OCI-LY7 (cell line): ENCODE measurements around the gene GALNT2. TPM values are rescaled to one million over a fixed set of nuclear protein-coding genes. Genes with fewer than 3 reads are reported as not detected.

Experiments used
- BruUV-seq: library from RNA; stranded (reverse); fragments of 400-500 nt; replicated peaks from 2 replicates; lab custom pipeline; 2021; lab: Mats Ljungman, UMichigan
- CTCF ChIA-PET: fragments of 300-600 bp; sonication (Branson Sonifier 250); formaldehyde crosslinking; loops from one replicate; lab custom pipeline; 2022; ENCODE audit warnings: antibody characterized with exemption; ENCODE audit not compliant: unreplicated experiment; lab: Charles Lee
- POLR2A ChIA-PET: fragments of 300-600 bp; sonication (Branson Sonifier 250); formaldehyde crosslinking; loops from one replicate; lab custom pipeline; 2022; ENCODE audit warnings: antibody characterized with exemption; lab: Charles Lee
- DNase-seq: peaks from one replicate; pipeline ENCODE4 v3.0.0-alpha.2; 2015; ENCODE audit warnings: low spot score
- H2AFZ ChIP-seq: fragments of 200-600 bp; sonication (generic), shearing (Covaris generic); 2 replicates; pipeline ENCODE4 v1.6.1; 2014; ENCODE audit warnings: mild to moderate bottlenecking, antibody characterized with exemption, low read length, moderate library complexity
- H3K27ac ChIP-seq: fragments of 200-600 bp; sonication (generic); 2 replicates; pipeline ENCODE4 v1.5.1; 2014; ENCODE audit warnings: mixed run types, low read depth, mild to moderate bottlenecking, moderate library complexity, low read length, inconsistent platforms; ENCODE audit not compliant: poor library complexity, severe bottlenecking
- H3K36me3 ChIP-seq: fragments of 200-600 bp; sonication (generic); 2 replicates; pipeline ENCODE4 v1.6.1; 2014; ENCODE audit warnings: mild to moderate bottlenecking, antibody characterized with exemption, low read length, moderate library complexity, mixed read lengths; ENCODE audit not compliant: insufficient read depth
- H3K4me1 ChIP-seq: fragments of 200-600 bp; sonication (generic); 2 replicates; pipeline ENCODE4 v1.5.1; 2014; ENCODE audit warnings: mild to moderate bottlenecking, low read length; ENCODE audit not compliant: insufficient read depth, poor library complexity, severe bottlenecking
- H3K4me2 ChIP-seq: fragments of 200-600 bp; sonication (generic); 2 replicates; pipeline ENCODE4 v1.6.1; 2014; ENCODE audit warnings: mild to moderate bottlenecking, low read length
- H3K4me3 ChIP-seq: fragments of 200-600 bp; sonication (generic); 2 replicates; pipeline ENCODE4 v1.5.1; 2014; ENCODE audit warnings: mild to moderate bottlenecking, low read depth, low read length; ENCODE audit not compliant: poor library complexity, severe bottlenecking
- H3K79me2 ChIP-seq: fragments of 200-600 bp; sonication (generic); 2 replicates; pipeline ENCODE4 v1.6.1; 2016; ENCODE audit warnings: low read depth, mild to moderate bottlenecking, low read length, moderate library complexity, mixed read lengths; ENCODE audit not compliant: insufficient read depth
- H3K9me2 ChIP-seq: fragments of 200-600 bp; sonication (generic); 2 replicates; pipeline ENCODE4 v1.6.1; 2016; ENCODE audit warnings: mild to moderate bottlenecking, low read length, mixed read lengths; ENCODE audit not compliant: insufficient read depth
- H3K9me3 ChIP-seq: fragments of 200-600 bp; sonication (generic); 2 replicates; pipeline ENCODE4 v1.6.1; 2014; ENCODE audit warnings: mild to moderate bottlenecking, mixed run types, low read length, mixed read lengths
- H4K20me1 ChIP-seq: fragments of 200-600 bp; sonication (generic); 2 replicates; pipeline ENCODE4 v1.6.1; 2014; ENCODE audit warnings: mild to moderate bottlenecking, antibody characterized with exemption, low read length, moderate library complexity, mixed read lengths; ENCODE audit not compliant: insufficient read depth
- EZH2phosphoT487 ChIP-seq: fragments of 200-600 bp; sonication (generic); IDR thresholded peaks from 2 replicates; pipeline ENCODE4 v1.6.1; 2018; ENCODE audit warnings: low read depth, borderline replicate concordance, mild to moderate bottlenecking, mixed run types, antibody characterized with exemption, low read length, moderate library complexity, mixed read lengths
- intact Hi-C: fragments of 100-400 bp; cut with micrococcal nuclease; formaldehyde crosslinking; loops from one replicate; pipeline ENCODE4 v1.10.0; 2022; ENCODE audit not compliant: unreplicated experiment
- total RNA-seq, 2 experiments: library from RNA; depleted of rRNA in 1 of 2; stranded (reverse); fragments of >200 nt in 1 of 2; shearing (Covaris generic) in 1 of 2; gene quantifications; 2 replicates each; pipeline ENCODE4 v1.2.3, GENCODE V29; 2014 to 2022
- TF ChIP-seq, protein P1 (sequence below): fragments of 200-600 bp; sonication (generic); conservative IDR thresholded peaks from 2 replicates; pipeline ENCODE4 v1.5.1; 2014; ENCODE audit warnings: mild to moderate bottlenecking, antibody characterized with exemption, low read length, moderate library complexity, mixed read lengths

GALNT2 gene
- total RNA-seq, 2 experiments from 2014 or later: 29.9 to 67.3 TPM

DNA sequence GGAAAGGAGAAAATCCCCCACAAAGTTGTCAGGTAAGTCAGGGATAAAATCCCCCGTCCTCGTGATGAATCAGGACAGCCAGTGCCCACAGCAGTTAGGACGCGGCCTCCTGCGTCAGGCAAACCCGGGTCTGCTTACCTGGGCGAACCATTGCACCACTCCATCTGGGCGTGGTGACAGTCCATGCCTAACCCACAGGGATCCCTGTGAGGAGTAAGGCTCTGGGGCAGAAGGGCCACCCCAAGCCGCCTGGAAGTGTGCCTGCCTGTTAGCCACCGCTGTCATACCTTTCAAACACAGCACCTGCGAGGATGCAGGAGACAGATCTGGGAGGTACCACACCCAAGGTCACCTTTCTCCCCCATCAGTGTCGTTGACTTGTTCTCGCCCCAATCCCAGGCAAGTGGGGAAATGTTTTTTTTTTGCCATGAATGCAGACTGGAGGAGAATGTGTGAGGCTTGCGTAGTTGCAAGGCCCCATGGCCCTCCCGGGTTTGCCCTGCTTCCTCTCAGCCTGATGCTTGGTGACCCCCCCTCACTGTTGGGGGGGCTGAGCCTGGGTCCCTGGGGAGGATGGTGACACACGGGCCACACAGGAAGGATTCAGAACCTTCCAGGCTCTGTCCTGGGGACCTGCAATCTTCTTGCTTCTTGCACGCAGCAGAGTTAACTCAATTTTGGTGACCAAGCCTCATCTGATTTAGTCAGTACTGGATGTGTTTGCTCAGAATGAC lies 252.1 kb downstream of the GALNT2 start:
- POLR2A ChIA-PET: no interaction called here
- Histone ChIP-seq H3K4me2 (no peak overlapping the region), H3K4me3 (no peak overlapping the region), H3K9me2 (no peaks in the 10 kb centered on the region), H3K4me1 (no peaks in the 10 kb centered on the region), H3K9me3 (no peaks in the 10 kb centered on the region), H4K20me1 (no peaks in the 10 kb centered on the region), H3K79me2 (no peaks in the 10 kb centered on the region), H2AFZ (no peak overlapping the region), H3K27ac (no peak overlapping the region), H3K36me3 (no peaks in the 10 kb centered on the region)
- CTCF ChIA-PET: no interaction called here
- TF ChIP-seq, protein P1, sequence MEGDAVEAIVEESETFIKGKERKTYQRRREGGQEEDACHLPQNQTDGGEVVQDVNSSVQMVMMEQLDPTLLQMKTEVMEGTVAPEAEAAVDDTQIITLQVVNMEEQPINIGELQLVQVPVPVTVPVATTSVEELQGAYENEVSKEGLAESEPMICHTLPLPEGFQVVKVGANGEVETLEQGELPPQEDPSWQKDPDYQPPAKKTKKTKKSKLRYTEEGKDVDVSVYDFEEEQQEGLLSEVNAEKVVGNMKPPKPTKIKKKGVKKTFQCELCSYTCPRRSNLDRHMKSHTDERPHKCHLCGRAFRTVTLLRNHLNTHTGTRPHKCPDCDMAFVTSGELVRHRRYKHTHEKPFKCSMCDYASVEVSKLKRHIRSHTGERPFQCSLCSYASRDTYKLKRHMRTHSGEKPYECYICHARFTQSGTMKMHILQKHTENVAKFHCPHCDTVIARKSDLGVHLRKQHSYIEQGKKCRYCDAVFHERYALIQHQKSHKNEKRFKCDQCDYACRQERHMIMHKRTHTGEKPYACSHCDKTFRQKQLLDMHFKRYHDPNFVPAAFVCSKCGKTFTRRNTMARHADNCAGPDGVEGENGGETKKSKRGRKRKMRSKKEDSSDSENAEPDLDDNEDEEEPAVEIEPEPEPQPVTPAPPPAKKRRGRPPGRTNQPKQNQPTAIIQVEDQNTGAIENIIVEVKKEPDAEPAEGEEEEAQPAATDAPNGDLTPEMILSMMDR: no peak
- no peak for TF ChIP-seq EZH2phosphoT487
- no TSS peak for BruUV-seq
- intact Hi-C loops: loop anchor here (10.0 kb wide), 1 partner anchor 464 kb away; no protein-coding TSS in a partner anchor
- no peak for DNase-seq

DNA sequence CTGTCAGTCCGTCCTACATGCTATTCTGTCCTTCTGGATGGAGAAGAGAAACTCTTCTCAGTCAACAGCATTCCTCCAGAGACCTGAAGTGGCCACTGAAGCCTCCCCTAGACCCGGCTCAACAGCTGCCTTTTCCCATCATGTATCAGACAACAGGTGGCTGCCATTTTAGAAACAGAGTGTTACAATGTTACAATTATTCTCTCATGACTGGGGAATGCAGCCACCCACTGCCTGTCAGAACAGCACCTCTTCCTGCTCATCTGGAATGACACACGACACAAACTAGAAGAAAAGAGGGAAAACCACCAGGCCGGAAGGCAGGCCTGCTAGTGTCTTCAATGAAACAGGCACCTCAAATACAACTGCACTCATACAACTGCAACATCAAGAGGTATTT lies 253.8 kb downstream of the GALNT2 start:
- H4K20me1 ChIP-seq: no peaks in the 10 kb centered on the region
- TF ChIP-seq, protein P1: no peak
- no peak for TF ChIP-seq EZH2phosphoT487
- H3K4me1 ChIP-seq: no peaks in the 10 kb centered on the region
- H3K36me3 ChIP-seq: no peaks in the 10 kb centered on the region
- no peak overlapping the region for H3K4me2 ChIP-seq
- no peaks in the 10 kb centered on the region for H3K9me3 ChIP-seq
- DNase-seq: no peak
- H3K4me3 ChIP-seq: no peak overlapping the region
- intact Hi-C loops: no loop called here
- no peaks in the 10 kb centered on the region for H3K79me2 ChIP-seq
- CTCF ChIA-PET: no interaction called here
- H2AFZ ChIP-seq: no peak overlapping the region
- BruUV-seq: no TSS peak
- POLR2A ChIA-PET: no interaction called here
- H3K9me2 ChIP-seq: no peaks in the 10 kb centered on the region
- no peak overlapping the region for H3K27ac ChIP-seq

GRCh38 chr1:230321341-230321740 lies 254.3 kb downstream of the GALNT2 start:
- no peak overlapping the region for H3K4me2 ChIP-seq
- intact Hi-C loops: no loop called here
- H3K79me2 ChIP-seq: no peaks in the 10 kb centered on the region
- CTCF ChIA-PET: no interaction called here
- POLR2A ChIA-PET: no interaction called here
- no peaks in the 10 kb centered on the region for H3K4me1 ChIP-seq
- no peaks in the 10 kb centered on the region for H4K20me1 ChIP-seq
- BruUV-seq: no TSS peak
- DNase-seq: no peak
- H3K36me3 ChIP-seq: no peaks in the 10 kb centered on the region
- no peak overlapping the region for H3K4me3 ChIP-seq
- H3K27ac ChIP-seq: no peak overlapping the region
- H2AFZ ChIP-seq: no peak overlapping the region
- no peaks in the 10 kb centered on the region for H3K9me2 ChIP-seq
- no peaks in the 10 kb centered on the region for H3K9me3 ChIP-seq
- TF ChIP-seq, protein P1: no peak
- no peak for TF ChIP-seq EZH2phosphoT487
